ENCODE data around the gene ZNF783. TPM values are rescaled to one million over a fixed set of nuclear protein-coding genes. Genes with fewer than 3 reads are reported as not detected.

The ZNF783 gene
- total and polyA plus RNA-seq, 9 of the 15 experiments (the other 6 are each of a cell fraction or from before 2014, with no cell fraction given), result 0.66 to 11.2 (median 5.4) TPM

DNA sequence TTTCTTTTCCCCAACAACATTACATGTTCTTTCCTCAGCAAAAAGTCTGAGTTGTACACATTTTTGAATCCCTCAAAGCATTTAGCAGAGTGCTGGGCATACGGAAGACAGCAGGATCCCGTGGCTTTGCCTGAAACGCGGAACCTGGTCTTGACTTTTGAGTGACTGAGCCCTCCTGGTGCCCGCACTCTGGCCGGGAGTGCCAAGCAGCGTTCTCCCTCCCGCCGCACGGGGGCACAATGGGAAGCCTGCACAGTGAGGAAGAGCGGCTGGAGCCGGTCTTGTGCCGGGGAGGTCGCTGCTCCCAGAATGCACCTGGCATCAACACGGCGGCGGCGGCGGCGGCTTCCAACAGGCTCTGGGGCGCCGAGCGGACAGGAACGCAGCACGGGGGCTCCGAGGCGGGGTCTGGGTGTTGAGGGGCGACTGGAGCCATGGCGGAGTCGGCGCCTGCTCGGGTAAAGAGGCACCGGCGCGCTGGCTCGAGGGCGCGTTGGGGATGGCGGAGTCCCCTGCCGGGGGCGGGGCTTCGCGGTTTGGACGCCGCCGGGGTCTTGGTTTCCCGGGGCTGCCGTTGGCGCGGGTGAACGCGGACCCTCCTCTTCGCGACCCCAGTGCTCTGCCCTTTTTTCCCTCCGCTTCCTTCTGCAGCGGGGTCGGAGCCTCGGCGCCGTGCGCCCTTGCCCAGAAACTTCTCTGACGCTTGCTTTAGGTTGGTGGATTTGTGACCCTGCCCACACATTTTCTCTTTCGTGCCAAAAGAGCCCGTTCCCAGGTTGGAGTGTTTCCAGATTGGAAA lies 22.5 kb upstream of the ZNF783 start, which contains the start of gene ZNF212 (continued):
- TF ChIP-seq MGA (IDR thresholded peaks at IDR 0.05) (peak; percentile 26; the same call in 1 of the 2 replicates), ELF1 (tag; IDR thresholded peaks at IDR 0.05) (peak; percentile 70), POLR2B (IDR thresholded peaks at IDR 0.05; ENCODE audit: low read depth, partially characterized antibody) (peak; percentile 83), POLR2G (IDR thresholded peaks at IDR 0.05; ENCODE audit: low read depth, low read length) (peak; percentile 91), BCOR (IDR thresholded peaks at IDR 0.05) (peak; percentile 73; the same call in 1 of the 2 replicates), MED1 (CRISPR knock-in tag; IDR thresholded peaks at IDR 0.05; ENCODE audit: borderline replicate concordance) (no peak), TGIF2 (CRISPR knock-in tag; IDR thresholded peaks at IDR 0.05) (peak; percentile 76; the same call in 1 of the 2 replicates), ZNF584 (CRISPR knock-in tag; IDR thresholded peaks at IDR 0.05; ENCODE audit: low read depth) (peak; percentile 16; the same call in 1 of the 2 replicates), ZNF197 (CRISPR knock-in tag; IDR thresholded peaks at IDR 0.05; ENCODE audit: low read depth) (peak; percentile 16; the same call in 1 of the 2 replicates), ERF (CRISPR knock-in tag; IDR thresholded peaks at IDR 0.05) (peak; percentile 76; the same call in 1 of the 2 replicates), RB1 (IDR thresholded peaks at IDR 0.05; ENCODE audit: low read depth) (peak; percentile 97), ZFP1 (CRISPR knock-in tag; IDR thresholded peaks at IDR 0.05) (no peak), ZNF263 (CRISPR knock-in tag; IDR thresholded peaks at IDR 0.05; ENCODE audit: borderline replicate concordance) (no peak; the same call in 1 of the 2 replicates)
